Measurements from ENCODE around the gene TSEN15. TPM values are rescaled to one million over a fixed set of nuclear protein-coding genes. Genes with fewer than 3 reads are reported as not detected.

TSEN15 gene
- total RNA-seq, 1 experiment from 2014 or later: 44.4 TPM

Other genes starting within 250 kb of the TSEN15 start
- 0.32 and 0.35 TPM in 2 replicates for gene RGL1, start 246.6 kb upstream of the TSEN15 start, total RNA-seq (2014; rRNA removed; shearing (Covaris generic))
- gene COLGALT2, start 14.0 kb upstream of the TSEN15 start, total RNA-seq (2014; rRNA removed; shearing (Covaris generic)): 0.06 and 0.28 TPM in 2 replicates

Measured in SJCRH30 (cell line).